ACHN (cell line): Measurements from ENCODE around the gene HCN4.
"Not testable (repeated sequence)": the region's sequence is repeated elsewhere in the genome, so short reads cannot be mapped to it uniquely, and the experiment has no call there.

Source experiments
- DNase-seq: peaks from one replicate; pipeline ENCODE4 v3.0.0-alpha.2; 2015
- in situ Hi-C: cut with HindIII; loops from 2 replicates; pipeline ENCODE4 v1.10.0; 2017; ENCODE audit warnings: low sequenced_read_pairs, low pct_ligation_motif_present, low pct_unique_long_range_greater_than_20kb

The HCN4 gene

GRCh38 chr15:73319460-73320245 is 49.1 kb downstream of the HCN4 start:
- in situ Hi-C loops: no loop called here

GRCh38 chr15:73318463-73319351 is 50.1 kb downstream of the HCN4 start:
- in situ Hi-C loops: no loop called here

More at GRCh38 chr15:73319460-73320245, 49.1 kb downstream of the HCN4 start:
- no peak for DNase-seq

GRCh38 chr15:73317651-73318462 is 50.9 kb downstream of the HCN4 start:
- in situ Hi-C loops: no loop called here
- no peak for DNase-seq

More at GRCh38 chr15:73318463-73319351, 50.1 kb downstream of the HCN4 start:
- DNase-seq: no peak

GRCh38 chr15:73313861-73314260 is 54.9 kb downstream of the HCN4 start:
- in situ Hi-C loops: no loop called here
- DNase-seq: no peak

- in situ Hi-C loops: no loop called here
- DNase-seq: no peak
These were observed 60.5 kb downstream of the HCN4 start for GRCh38 chr15:73308305-73308704.

GRCh38 chr15:73305331-73306211 is 63.2 kb downstream of the HCN4 start:
- in situ Hi-C loops: no loop called here
- peak; percentile 59 for DNase-seq

GRCh38 chr15:73303636-73304035 is 65.1 kb downstream of the HCN4 start:
- in situ Hi-C loops: no loop called here
- no peak for DNase-seq

GRCh38 chr15:73300286-73300685 is 68.5 kb downstream of the HCN4 start:
- in situ Hi-C loops, DNase-seq: not testable (repeated sequence)

- in situ Hi-C loops: no loop called here
- no peak for DNase-seq
These were observed 70.1 kb downstream of the HCN4 start for GRCh38 chr15:73298522-73299245.

GRCh38 chr15:73296609-73297353 is 72.0 kb downstream of the HCN4 start:
- in situ Hi-C loops: no loop called here
- no peak for DNase-seq

- in situ Hi-C loops: no loop called here
- DNase-seq: no peak
These were observed 73.0 kb downstream of the HCN4 start for GRCh38 chr15:73295630-73296286.

GRCh38 chr15:73293773-73294172 is 75.0 kb downstream of the HCN4 start:
- in situ Hi-C loops: no loop called here
- no peak for DNase-seq

- in situ Hi-C loops: no loop called here
- no peak for DNase-seq
These were observed 77.3 kb downstream of the HCN4 start for GRCh38 chr15:73291441-73291840.

- in situ Hi-C loops: no loop called here
- no peak for DNase-seq
These were observed 81.7 kb downstream of the HCN4 start for GRCh38 chr15:73287019-73287418.

GRCh38 chr15:73286311-73286710 is 82.4 kb downstream of the HCN4 start:
- in situ Hi-C loops: no loop called here
- DNase-seq: no peak

GRCh38 chr15:73284090-73284716 is 84.6 kb downstream of the HCN4 start:
- in situ Hi-C loops: no loop called here

More at GRCh38 chr15:73284090-73284716, 84.6 kb downstream of the HCN4 start:
- peak; percentile 28 for DNase-seq
